NCI-H345 (cell line): ENCODE data around the gene TAGLN3.
"Not testable (repeated sequence)": the region's sequence is repeated elsewhere in the genome, so short reads cannot be mapped to it uniquely, and the experiment has no call there.

Source experiments
- DNase-seq: peaks from one replicate; lab custom pipeline; 2025; lab: John Stamatoyannopoulos, UW

Gene TAGLN3

GRCh38 chr3:112010636-112011035, 11.9 kb downstream of the TAGLN3 start:
- DNase-seq, result no peak

GRCh38 chr3:112011376-112011940, 12.7 kb downstream of the TAGLN3 start:
- no peak for DNase-seq

- no peak for DNase-seq
Measured at GRCh38 chr3:112012205-112012992, 13.7 kb downstream of the TAGLN3 start.

- DNase-seq, result no peak
Measured at GRCh38 chr3:112013058-112013783, 14.5 kb downstream of the TAGLN3 start.

- DNase-seq, result no peak
Measured at GRCh38 chr3:112013784-112014143, 15.0 kb downstream of the TAGLN3 start.

GRCh38 chr3:112017091-112017490, 18.4 kb downstream of the TAGLN3 start:
- no peak for DNase-seq

GRCh38 chr3:112018712-112019111, 20.0 kb downstream of the TAGLN3 start:
- no peak for DNase-seq

- DNase-seq, result no peak
Measured at GRCh38 chr3:112019716-112020115, 21.0 kb downstream of the TAGLN3 start.

- no peak for DNase-seq
Measured at GRCh38 chr3:112020674-112021085, 22.0 kb downstream of the TAGLN3 start.

GRCh38 chr3:112027142-112027541, 28.4 kb downstream of the TAGLN3 start:
- no peak for DNase-seq

GRCh38 chr3:112027826-112028225, 29.1 kb downstream of the TAGLN3 start:
- DNase-seq, result peak; percentile 34

- DNase-seq, result no peak
Measured at GRCh38 chr3:112030901-112031300, 32.2 kb downstream of the TAGLN3 start.

GRCh38 chr3:112032098-112032731, 33.5 kb downstream of the TAGLN3 start:
- peak; percentile 21 for DNase-seq

GRCh38 chr3:112034436-112034835, 35.7 kb downstream of the TAGLN3 start, which contains the start of gene TMPRSS7:
Gene TMPRSS7 (plus strand): TSS chr3:112034736. CDS start chr3:112034846, 110 bp downstream.
- DNase-seq, result no peak

- no peak for DNase-seq
Measured at GRCh38 chr3:112035241-112035640, 36.5 kb downstream of the TAGLN3 start.

- DNase-seq, result not testable (repeated sequence)
Measured at GRCh38 chr3:112037194-112037593, 38.5 kb downstream of the TAGLN3 start.

- no peak for DNase-seq
Measured at GRCh38 chr3:112038863-112039262, 40.1 kb downstream of the TAGLN3 start.

- no peak for DNase-seq
Measured at GRCh38 chr3:112041321-112041720, 42.6 kb downstream of the TAGLN3 start.

- peak; percentile 97 for DNase-seq
Measured at GRCh38 chr3:112042842-112043280, 44.1 kb downstream of the TAGLN3 start.

GRCh38 chr3:112043621-112044201, 45.0 kb downstream of the TAGLN3 start:
- DNase-seq, result peak; percentile 86

GRCh38 chr3:112046599-112046998, 47.9 kb downstream of the TAGLN3 start:
- no peak for DNase-seq

- no peak for DNase-seq
Measured at GRCh38 chr3:112047264-112047663, 48.5 kb downstream of the TAGLN3 start.
